Caki2 (cell line): ENCODE measurements around the gene ALKBH2. TPM values are rescaled to one million over a fixed set of nuclear protein-coding genes. Genes with fewer than 3 reads are reported as not detected.

ENCODE experiments used
- DNase-seq: peaks from one replicate; pipeline ENCODE4 v3.0.0-alpha.2; 2015; ENCODE audit warnings: low read depth
- in situ Hi-C: cut with HindIII; loops from 2 replicates; pipeline ENCODE4 v1.10.0; 2016; ENCODE audit warnings: low sequenced_read_pairs, low pct_unique_long_range_greater_than_20kb, mixed read lengths
- total RNA-seq: library from RNA; depleted of rRNA; stranded (reverse); fragments of >200 nt; shearing (Covaris generic); gene quantifications from 2 replicates; pipeline ENCODE4 v1.2.3, GENCODE V29; 2014; ENCODE audit warnings: low replicate concordance

The ALKBH2 gene
- total RNA-seq, 1 experiment from 2014 or later, result 14.9 TPM

GRCh38 chr12:109115758-109116610 lies 22.7 kb upstream of the ALKBH2 start, which contains the start of gene ACACB:
ACACB (plus strand) TSS chr12:109116587; CDS start chr12:109139406, 22,819 bp downstream.
- no peak for DNase-seq
- in situ Hi-C loops, result no loop called here

DNA sequence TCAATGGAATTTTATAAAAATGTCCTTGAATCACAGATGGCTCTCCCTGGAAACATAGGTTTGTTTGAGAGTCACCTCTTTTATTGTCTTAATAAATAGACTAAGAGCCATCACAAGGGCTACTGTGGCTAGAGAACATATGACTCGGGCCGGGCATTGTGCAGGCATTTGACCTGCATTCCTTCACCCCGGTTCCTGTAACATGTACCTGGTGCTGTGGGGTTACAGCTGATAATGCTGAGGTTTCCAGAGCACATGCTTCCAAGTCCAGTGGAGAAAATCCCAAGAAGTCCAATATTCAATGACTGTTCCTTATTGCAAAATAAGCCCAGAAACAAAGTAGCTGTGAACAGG lies 22.1 kb upstream of the ALKBH2 start:
- no peak for DNase-seq
- in situ Hi-C loops, result no loop called here

GRCh38 chr12:109114644-109115043 lies 21.4 kb upstream of the ALKBH2 start:
- no peak for DNase-seq
- in situ Hi-C loops, result no loop called here

DNA sequence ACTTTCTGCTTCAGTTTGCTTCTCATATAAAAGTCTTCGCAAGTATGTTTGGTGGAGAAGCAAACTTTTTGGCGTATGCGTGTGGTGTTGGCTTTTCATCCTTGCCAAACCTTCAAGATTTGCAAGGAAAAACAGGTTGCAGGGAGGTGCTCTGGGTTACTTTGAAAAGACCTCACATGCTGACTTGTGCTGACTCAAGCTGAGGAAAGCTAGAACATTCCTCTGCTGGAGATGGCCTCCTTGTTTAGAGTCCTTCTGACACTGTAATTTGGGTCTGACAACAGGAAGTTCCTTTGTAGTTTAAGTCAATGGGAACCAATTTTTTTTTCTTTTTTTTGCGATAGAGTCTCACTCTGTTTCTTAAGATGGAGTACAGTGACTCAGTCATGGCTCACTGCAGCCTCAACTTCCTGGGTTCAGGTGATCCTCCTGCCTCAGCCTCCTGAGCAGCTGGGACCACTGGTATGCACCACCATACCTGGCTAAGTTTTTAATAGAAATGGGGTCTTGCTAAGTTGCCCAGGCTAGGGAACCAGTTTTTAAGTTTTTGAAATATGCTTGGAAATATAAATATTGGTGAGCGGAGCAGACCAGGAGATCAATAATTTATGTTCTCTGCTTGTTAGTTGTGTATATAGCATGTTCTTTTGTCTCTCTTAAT lies 20.5 kb upstream of the ALKBH2 start:
- in situ Hi-C loops, result no loop called here
- DNase-seq, result no peak

- DNase-seq, result no peak
- in situ Hi-C loops, result no loop called here
These were observed 19.6 kb upstream of the ALKBH2 start for GRCh38 chr12:109112720-109113465.

DNA sequence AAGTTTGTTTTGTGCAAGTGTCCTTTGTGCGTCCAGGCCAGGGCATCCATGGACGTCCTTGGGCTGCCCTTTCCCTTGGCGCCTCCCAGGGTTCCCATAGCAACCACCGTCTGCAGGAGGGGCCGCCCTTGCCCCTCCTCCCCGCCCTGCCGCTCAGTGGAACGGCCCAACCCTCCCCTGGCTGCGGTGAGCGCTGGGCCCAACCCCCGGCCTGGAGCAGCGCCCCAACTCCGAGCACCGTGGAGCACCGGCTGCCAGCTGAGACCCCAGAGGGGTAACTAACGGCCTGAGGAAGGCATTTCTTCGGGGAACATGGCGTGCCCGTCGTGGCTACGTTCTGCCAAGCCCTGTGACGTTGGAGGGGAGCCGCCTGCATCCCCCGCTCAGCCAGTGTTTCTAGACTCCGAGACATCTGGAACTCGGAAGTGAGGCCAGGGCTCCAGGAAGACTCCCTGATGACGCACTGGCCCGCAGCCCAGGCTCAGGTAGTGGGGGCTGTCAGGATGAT lies 17.8 kb upstream of the ALKBH2 start:
- DNase-seq, result peak; percentile 80
- in situ Hi-C loops, result no loop called here

GRCh38 chr12:109109746-109110350 lies 16.6 kb upstream of the ALKBH2 start:
- no peak for DNase-seq
- in situ Hi-C loops, result no loop called here

GRCh38 chr12:109105176-109105575 lies 11.9 kb upstream of the ALKBH2 start:
- in situ Hi-C loops, result no loop called here
- DNase-seq, result no peak

GRCh38 chr12:109102491-109102890 lies 9.2 kb upstream of the ALKBH2 start:
- no peak for DNase-seq
- in situ Hi-C loops, result no loop called here

GRCh38 chr12:109100741-109101140 lies 7.5 kb upstream of the ALKBH2 start:
- DNase-seq, result no peak
- in situ Hi-C loops, result no loop called here

- DNase-seq, result no peak
- in situ Hi-C loops, result no loop called here
These were observed 6.3 kb upstream of the ALKBH2 start for GRCh38 chr12:109099431-109100020.

GRCh38 chr12:109098651-109099050 lies 5.4 kb upstream of the ALKBH2 start:
- DNase-seq, result no peak
- in situ Hi-C loops, result no loop called here

- no peak for DNase-seq
- in situ Hi-C loops, result no loop called here
These were observed 4.9 kb upstream of the ALKBH2 start for GRCh38 chr12:109098183-109098604.

DNA sequence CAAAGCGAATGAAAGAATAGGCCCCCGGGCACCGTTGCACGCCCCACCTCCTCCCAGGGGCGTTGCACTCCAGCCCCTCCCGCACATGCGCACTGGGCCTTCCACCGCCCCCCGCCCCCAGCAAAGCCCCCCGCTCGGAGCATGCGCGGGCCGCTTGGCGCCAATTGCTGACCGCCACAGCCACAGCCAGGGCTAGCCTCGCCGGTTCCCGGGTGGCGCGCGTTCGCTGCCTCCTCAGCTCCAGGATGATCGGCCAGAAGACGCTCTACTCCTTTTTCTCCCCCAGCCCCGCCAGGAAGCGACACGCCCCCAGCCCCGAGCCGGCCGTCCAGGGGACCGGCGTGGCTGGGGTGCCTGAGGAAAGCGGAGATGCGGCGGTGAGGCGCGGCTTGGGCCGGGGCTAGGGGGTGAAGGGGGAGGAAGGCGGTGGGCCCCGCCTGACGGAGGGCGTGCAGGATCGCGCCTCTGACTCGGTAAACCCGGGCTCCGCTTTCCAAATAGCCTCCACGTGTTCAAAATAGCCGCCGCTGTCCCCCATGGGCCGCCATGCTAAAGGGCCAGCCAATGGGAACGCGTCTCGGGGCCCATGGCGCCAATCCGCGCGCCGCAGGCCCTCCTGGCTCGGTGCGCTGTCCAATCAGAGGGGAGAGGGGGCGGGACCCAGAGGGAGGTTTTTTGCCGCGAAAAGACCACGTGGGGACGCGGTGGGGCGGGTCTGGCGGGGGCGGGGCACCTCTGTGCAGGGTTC lies 4.3 kb upstream of the ALKBH2 start, which contains the start of gene UNG:
Gene UNG (plus strand): TSS at position 163 of the 748 bp plus-strand sequence. CDS start 83 bp downstream, at position 246.
- in situ Hi-C loops, result no loop called here
- DNase-seq, result peak; percentile 90

- in situ Hi-C loops, result no loop called here
- DNase-seq, result no peak
These were observed 3.8 kb upstream of the ALKBH2 start for GRCh38 chr12:109097140-109097434.

- DNase-seq, result no peak
- in situ Hi-C loops, result no loop called here
These were observed 713 bp downstream of the ALKBH2 start for GRCh38 chr12:109092497-109093021.

DNA sequence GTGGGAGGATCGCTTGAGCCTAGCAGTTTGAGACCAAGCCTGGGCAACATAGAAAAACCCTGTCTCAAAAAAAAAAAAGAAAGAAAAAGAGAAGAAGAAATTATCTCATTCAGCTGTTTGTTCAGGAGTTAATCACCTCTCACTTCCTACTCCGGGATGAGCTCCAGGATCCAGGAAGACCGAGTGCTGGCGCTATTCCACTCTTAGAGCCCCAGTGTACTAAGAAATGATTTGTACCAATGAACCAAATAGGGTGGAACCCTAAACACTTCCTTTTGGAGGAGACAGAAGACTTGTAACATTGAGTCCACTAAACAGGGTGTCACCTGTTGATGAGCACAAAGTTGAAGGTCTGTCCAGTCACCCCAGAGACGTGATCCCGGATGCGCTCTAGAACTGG lies 3.6 kb downstream of the ALKBH2 start:
- DNase-seq, result no peak
- in situ Hi-C loops, result no loop called here
